HEK293 (cell line): ENCODE measurements around the gene WASF2.

Experiments
- KLF16 ChIP-seq: fragments of 450-650 bp; formaldehyde crosslinking; IDR thresholded peaks from 2 replicates; pipeline ENCODE4 v1.5.1; 2017; ENCODE audit warnings: missing biosample characterization, missing genetic modification characterization
- ZNF239 ChIP-seq: fragments of 450-650 bp; formaldehyde crosslinking; IDR thresholded peaks from 2 replicates; pipeline ENCODE4 v1.5.1; 2016; ENCODE audit warnings: missing biosample characterization, missing genetic modification characterization
- ZNF266 ChIP-seq: fragments of 450-650 bp; formaldehyde crosslinking; IDR thresholded peaks from 2 replicates; pipeline ENCODE4 v1.5.1; 2016; ENCODE audit warnings: missing biosample characterization, missing genetic modification characterization, low read depth
- TF ChIP-seq, protein P1 (sequence below): fragments of 450-650 bp; formaldehyde crosslinking; IDR thresholded peaks from 2 replicates; pipeline ENCODE4; 2016; ENCODE audit warnings: missing biosample characterization, missing genetic modification characterization
- TF ChIP-seq, protein P2 (sequence below): fragments of 450-650 bp; formaldehyde crosslinking; IDR thresholded peaks from 2 replicates; pipeline ENCODE4 v1.5.1; 2016; ENCODE audit warnings: missing biosample characterization, missing genetic modification characterization
- TF ChIP-seq, protein P3 (sequence below): fragments of 450-650 bp; formaldehyde crosslinking; conservative IDR thresholded peaks from 2 replicates; pipeline ENCODE4 v1.5.1; 2016; ENCODE audit warnings: low read depth, missing biosample characterization, missing genetic modification characterization

DNA sequence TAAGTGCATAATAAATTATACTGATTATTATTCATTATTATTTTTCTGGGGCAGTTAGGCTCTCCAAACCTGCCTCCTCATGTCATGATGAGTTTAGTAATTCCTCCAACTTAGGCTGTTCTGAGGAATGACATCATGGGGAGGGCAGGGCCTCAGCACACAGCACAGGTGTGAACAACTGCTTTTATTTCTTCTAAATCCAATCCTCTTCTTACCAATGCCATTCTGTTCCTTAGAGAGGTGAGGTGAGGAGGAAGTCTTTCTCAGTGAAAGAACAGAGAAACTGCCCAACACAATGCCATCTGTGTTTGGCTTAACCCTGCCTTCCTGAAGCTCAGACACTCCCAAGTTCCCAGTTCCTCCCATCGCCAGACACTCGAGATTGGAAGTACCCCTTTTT is 45.4 kb upstream of the WASF2 start:
- TF ChIP-seq, protein P1, sequence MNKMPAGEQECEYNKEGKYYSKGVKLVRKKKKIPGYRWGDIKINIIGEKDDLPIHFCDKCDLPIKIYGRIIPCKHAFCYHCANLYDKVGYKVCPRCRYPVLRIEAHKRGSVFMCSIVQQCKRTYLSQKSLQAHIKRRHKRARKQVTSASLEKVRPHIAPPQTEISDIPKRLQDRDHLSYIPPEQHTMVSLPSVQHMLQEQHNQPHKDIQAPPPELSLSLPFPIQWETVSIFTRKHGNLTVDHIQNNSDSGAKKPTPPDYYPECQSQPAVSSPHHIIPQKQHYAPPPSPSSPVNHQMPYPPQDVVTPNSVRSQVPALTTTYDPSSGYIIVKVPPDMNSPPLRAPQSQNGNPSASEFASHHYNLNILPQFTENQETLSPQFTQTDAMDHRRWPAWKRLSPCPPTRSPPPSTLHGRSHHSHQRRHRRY (tag by site-specific recombination), result no peak
- TF ChIP-seq, protein P2, sequence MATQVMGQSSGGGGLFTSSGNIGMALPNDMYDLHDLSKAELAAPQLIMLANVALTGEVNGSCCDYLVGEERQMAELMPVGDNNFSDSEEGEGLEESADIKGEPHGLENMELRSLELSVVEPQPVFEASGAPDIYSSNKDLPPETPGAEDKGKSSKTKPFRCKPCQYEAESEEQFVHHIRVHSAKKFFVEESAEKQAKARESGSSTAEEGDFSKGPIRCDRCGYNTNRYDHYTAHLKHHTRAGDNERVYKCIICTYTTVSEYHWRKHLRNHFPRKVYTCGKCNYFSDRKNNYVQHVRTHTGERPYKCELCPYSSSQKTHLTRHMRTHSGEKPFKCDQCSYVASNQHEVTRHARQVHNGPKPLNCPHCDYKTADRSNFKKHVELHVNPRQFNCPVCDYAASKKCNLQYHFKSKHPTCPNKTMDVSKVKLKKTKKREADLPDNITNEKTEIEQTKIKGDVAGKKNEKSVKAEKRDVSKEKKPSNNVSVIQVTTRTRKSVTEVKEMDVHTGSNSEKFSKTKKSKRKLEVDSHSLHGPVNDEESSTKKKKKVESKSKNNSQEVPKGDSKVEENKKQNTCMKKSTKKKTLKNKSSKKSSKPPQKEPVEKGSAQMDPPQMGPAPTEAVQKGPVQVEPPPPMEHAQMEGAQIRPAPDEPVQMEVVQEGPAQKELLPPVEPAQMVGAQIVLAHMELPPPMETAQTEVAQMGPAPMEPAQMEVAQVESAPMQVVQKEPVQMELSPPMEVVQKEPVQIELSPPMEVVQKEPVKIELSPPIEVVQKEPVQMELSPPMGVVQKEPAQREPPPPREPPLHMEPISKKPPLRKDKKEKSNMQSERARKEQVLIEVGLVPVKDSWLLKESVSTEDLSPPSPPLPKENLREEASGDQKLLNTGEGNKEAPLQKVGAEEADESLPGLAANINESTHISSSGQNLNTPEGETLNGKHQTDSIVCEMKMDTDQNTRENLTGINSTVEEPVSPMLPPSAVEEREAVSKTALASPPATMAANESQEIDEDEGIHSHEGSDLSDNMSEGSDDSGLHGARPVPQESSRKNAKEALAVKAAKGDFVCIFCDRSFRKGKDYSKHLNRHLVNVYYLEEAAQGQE (tag by site-specific recombination), result no peak
- TF ChIP-seq ZNF239 (tag by site-specific recombination) (no peak), KLF16 (tag by site-specific recombination) (no peak), ZNF266 (tag by site-specific recombination) (no peak)
- TF ChIP-seq, protein P3, sequence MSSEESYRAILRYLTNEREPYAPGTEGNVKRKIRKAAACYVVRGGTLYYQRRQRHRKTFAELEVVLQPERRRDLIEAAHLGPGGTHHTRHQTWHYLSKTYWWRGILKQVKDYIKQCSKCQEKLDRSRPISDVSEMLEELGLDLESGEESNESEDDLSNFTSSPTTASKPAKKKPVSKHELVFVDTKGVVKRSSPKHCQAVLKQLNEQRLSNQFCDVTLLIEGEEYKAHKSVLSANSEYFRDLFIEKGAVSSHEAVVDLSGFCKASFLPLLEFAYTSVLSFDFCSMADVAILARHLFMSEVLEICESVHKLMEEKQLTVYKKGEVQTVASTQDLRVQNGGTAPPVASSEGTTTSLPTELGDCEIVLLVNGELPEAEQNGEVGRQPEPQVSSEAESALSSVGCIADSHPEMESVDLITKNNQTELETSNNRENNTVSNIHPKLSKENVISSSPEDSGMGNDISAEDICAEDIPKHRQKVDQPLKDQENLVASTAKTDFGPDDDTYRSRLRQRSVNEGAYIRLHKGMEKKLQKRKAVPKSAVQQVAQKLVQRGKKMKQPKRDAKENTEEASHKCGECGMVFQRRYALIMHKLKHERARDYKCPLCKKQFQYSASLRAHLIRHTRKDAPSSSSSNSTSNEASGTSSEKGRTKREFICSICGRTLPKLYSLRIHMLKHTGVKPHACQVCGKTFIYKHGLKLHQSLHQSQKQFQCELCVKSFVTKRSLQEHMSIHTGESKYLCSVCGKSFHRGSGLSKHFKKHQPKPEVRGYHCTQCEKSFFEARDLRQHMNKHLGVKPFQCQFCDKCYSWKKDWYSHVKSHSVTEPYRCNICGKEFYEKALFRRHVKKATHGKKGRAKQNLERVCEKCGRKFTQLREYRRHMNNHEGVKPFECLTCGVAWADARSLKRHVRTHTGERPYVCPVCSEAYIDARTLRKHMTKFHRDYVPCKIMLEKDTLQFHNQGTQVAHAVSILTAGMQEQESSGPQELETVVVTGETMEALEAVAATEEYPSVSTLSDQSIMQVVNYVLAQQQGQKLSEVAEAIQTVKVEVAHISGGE, result no peak
